ENCODE measurements around the gene STARD13. TPM values are rescaled to one million over a fixed set of nuclear protein-coding genes. Genes with fewer than 3 reads are reported as not detected.

Gene STARD13
- total and polyA plus RNA-seq, 2 donors (not counting 1 experiment from before 2014, with no cell fraction given): 0.06 to 0.22 TPM

GRCh38 chr13:33279414-33280278 lies 5.9 kb downstream of the STARD13 start:
- H2AFZ ChIP-seq (ENCODE audit: insufficient read depth, low read depth, low read length, poor library complexity, severe bottlenecking): no peak overlapping the region
- no peak overlapping the region for H3K27ac ChIP-seq (ENCODE audit: low read length in 2 of 2)
- H3K4me3 ChIP-seq (ENCODE audit: control extremely low read depth in 1 of 5, extremely low read depth in 1 of 5, insufficient read depth in 1 of 5, low read depth in 2 of 5, low read length in 4 of 5): no peak overlapping the region
- POLR2A ChIA-PET: no interaction called here
- no peaks in the 10 kb centered on the region for H3K4me1 Mint-ChIP-seq
- no peak for TF ChIP-seq EZH2 (IDR thresholded peaks at IDR 0.05; ENCODE audit: borderline replicate concordance, insufficient read depth, low read depth, low read length, poor library complexity, severe bottlenecking)
- H3K4me3 Mint-ChIP-seq: no peak overlapping the region
- peaks cover 0 to 7% (median 2%) of the 10 kb centered on the region in 4 experiments for H3K27me3 ChIP-seq (replicated peaks in 1 of 4; ENCODE audit: control extremely low read depth in 1 of 4, control insufficient read depth in 3 of 4, insufficient read depth in 4 of 4, low read length in 3 of 4)
- ATAC-seq (ENCODE audit: low read depth) (no peak), DNase-seq (no peak)
- H4K20me1 ChIP-seq (ENCODE audit: control insufficient read depth, insufficient read depth, low read length, poor library complexity, severe bottlenecking): no peaks in the 10 kb centered on the region
- no peaks in the 10 kb centered on the region for H3K9me3 Mint-ChIP-seq (ENCODE audit: insufficient read depth)
- H3K79me2 ChIP-seq (ENCODE audit: control insufficient read depth, insufficient read depth, low read length): no peaks in the 10 kb centered on the region
- peaks cover 22% of the 10 kb centered on the region for H3K27me3 Mint-ChIP-seq
- no peaks in the 10 kb centered on the region for H3K36me3 ChIP-seq (replicated peaks in 1 of 2; ENCODE audit: control extremely low read depth in 1 of 2, control insufficient read depth in 1 of 2, extremely low read depth in 1 of 2, insufficient read depth in 2 of 2, low read length in 1 of 2)
- no peaks in the 10 kb centered on the region for H3K9me3 ChIP-seq (ENCODE audit: control extremely low read depth in 1 of 3, control insufficient read depth in 2 of 3, insufficient read depth in 1 of 3, low read length in 2 of 3)
- no peaks in the 10 kb centered on the region for H3K4me1 ChIP-seq (ENCODE audit: control insufficient read depth in 2 of 2, insufficient read depth in 2 of 2, low read length in 2 of 2)
- no peak overlapping the region for H3K4me2 ChIP-seq (replicated peaks; ENCODE audit: low read depth, low read length, poor library complexity, severe bottlenecking)
- CTCF ChIA-PET: no interaction called here
- no CpG with 5 or more reads among the region's 2 CpGs for WGBS (ENCODE audit: insufficient coverage)
- intact Hi-C loops (cut with micrococcal nuclease): no loop called here
- H3K9ac ChIP-seq (ENCODE audit: low read length): no peak overlapping the region
- no peak overlapping the region for H3K27ac Mint-ChIP-seq

- no CpG with 5 or more reads among the region's 1 CpG for WGBS (ENCODE audit: insufficient coverage)
- Mint-ChIP-seq H3K4me3 (no peak overlapping the region), H3K9me3 (ENCODE audit: insufficient read depth) (no peaks in the 10 kb centered on the region), H3K27ac (no peak overlapping the region), H3K4me1 (no peaks in the 10 kb centered on the region), H3K27me3 (peaks cover 14% of the 10 kb centered on the region)
- no peak overlapping the region for H3K4me3 ChIP-seq (ENCODE audit: control extremely low read depth in 1 of 5, extremely low read depth in 1 of 5, insufficient read depth in 1 of 5, low read depth in 2 of 5, low read length in 4 of 5)
- no peaks in the 10 kb centered on the region for H3K4me1 ChIP-seq (ENCODE audit: control insufficient read depth in 2 of 2, insufficient read depth in 2 of 2, low read length in 2 of 2)
- H3K4me2 ChIP-seq (replicated peaks; ENCODE audit: low read depth, low read length, poor library complexity, severe bottlenecking): no peak overlapping the region
- H3K9ac ChIP-seq (ENCODE audit: low read length): no peak overlapping the region
- ChIA-PET CTCF (no interaction called here), POLR2A (no interaction called here)
- no peaks in the 10 kb centered on the region for H4K20me1 ChIP-seq (ENCODE audit: control insufficient read depth, insufficient read depth, low read length, poor library complexity, severe bottlenecking)
- no peak for ATAC-seq (ENCODE audit: low read depth)
- no peaks in the 10 kb centered on the region for H3K36me3 ChIP-seq (replicated peaks in 1 of 2; ENCODE audit: control extremely low read depth in 1 of 2, control insufficient read depth in 1 of 2, extremely low read depth in 1 of 2, insufficient read depth in 2 of 2, low read length in 1 of 2)
- intact Hi-C loops (cut with micrococcal nuclease): no loop called here
- H3K27me3 ChIP-seq (replicated peaks in 1 of 4; ENCODE audit: control extremely low read depth in 1 of 4, control insufficient read depth in 3 of 4, insufficient read depth in 4 of 4, low read length in 3 of 4): peaks cover 0 to 4% (median 0%) of the 10 kb centered on the region in 4 experiments
- H3K27ac ChIP-seq (ENCODE audit: low read length in 2 of 2): no peak overlapping the region
- TF ChIP-seq EZH2 (IDR thresholded peaks at IDR 0.05; ENCODE audit: borderline replicate concordance, insufficient read depth, low read depth, low read length, poor library complexity, severe bottlenecking): no peak
- TF ChIP-seq CTCF (IDR thresholded peaks at IDR 0.05): no peak
- no peak for DNase-seq
- no peaks in the 10 kb centered on the region for H3K9me3 ChIP-seq (ENCODE audit: control extremely low read depth in 1 of 3, control insufficient read depth in 2 of 3, insufficient read depth in 1 of 3, low read length in 2 of 3)
- no peaks in the 10 kb centered on the region for H3K79me2 ChIP-seq (ENCODE audit: control insufficient read depth, insufficient read depth, low read length)
- no peak overlapping the region for H2AFZ ChIP-seq (ENCODE audit: insufficient read depth, low read depth, low read length, poor library complexity, severe bottlenecking)
Observed at GRCh38 chr13:33278913-33279312, 6.6 kb downstream of the STARD13 start.

Measured in B cell (primary cell).